Breast epithelium (tissue), 4 donors: ENCODE measurements around the gene SLC36A1. TPM values are rescaled to one million over a fixed set of nuclear protein-coding genes. Genes with fewer than 3 reads are reported as not detected.

Experiments
- DNase-seq, 2 donors: peaks; one replicate each; pipeline ENCODE4 v3.0.0-alpha.2; 2019; ENCODE audit warnings: low spot score in 2 of 2
- H3K27ac ChIP-seq, 2 donors: fragments of 200-600 bp; sonication (generic) in 1 of 2; one replicate each; pipeline ENCODE4 v1.5.1; 2016 to 2019; ENCODE audit warnings: mild to moderate bottlenecking in 1 of 2
- H3K27me3 ChIP-seq, 2 donors: fragments of 200-600 bp; sonication (generic) in 1 of 2; one replicate each; pipeline versions ENCODE4 v1.5.1 to v1.6.0; 2017 to 2019; ENCODE audit warnings: control low read depth in 1 of 2, mild to moderate bottlenecking in 1 of 2
- H3K36me3 ChIP-seq: fragments of 200-600 bp; one replicate; pipeline ENCODE4 v1.5.1; 2019
- H3K4me1 ChIP-seq, 2 donors: fragments of 200-600 bp; sonication (generic); one replicate each; pipeline ENCODE4 v1.5.1; 2016 to 2019; ENCODE audit warnings: control low read depth in 1 of 2
- H3K4me3 ChIP-seq, 3 donors: fragments of 200-600 bp; sonication (generic); 1 replicate in 2 of 3; 2 replicates in 1 of 3; pipeline ENCODE4 v1.5.1; 2016 to 2019; ENCODE audit warnings: mild to moderate bottlenecking in 3 of 3, moderate library complexity in 2 of 3
- H3K9me3 ChIP-seq, 2 donors: fragments of 200-600 bp; sonication (generic) in 1 of 2; one replicate each; pipeline ENCODE4 v1.5.1; 2016 to 2019; ENCODE audit warnings: control low read depth in 1 of 2
- CTCF ChIP-seq, 3 donors: fragments of 450-650 bp; IDR thresholded peaks; one replicate each; pipeline ENCODE4 v1.5.1; 2016 to 2017; ENCODE audit warnings: antibody characterized with exemption in 3 of 3, mild to moderate bottlenecking in 3 of 3, moderate library complexity in 3 of 3
- POLR2A ChIP-seq: fragments of 450-650 bp; IDR thresholded peaks from one replicate; pipeline ENCODE4 v1.6.1; 2016; ENCODE audit warnings: antibody characterized with exemption, mild to moderate bottlenecking, moderate library complexity
- POLR2AphosphoS5 ChIP-seq, 3 donors: sonication (generic); formaldehyde crosslinking; IDR thresholded peaks; one replicate each; pipeline ENCODE4 v1.6.1; 2017; ENCODE audit warnings: antibody characterized with exemption in 3 of 3
- intact Hi-C: fragments of 100-400 bp; cut with DNase I; formaldehyde crosslinking; loops from one replicate; pipeline ENCODE4 v1.15.1; 2023; ENCODE audit warnings: low total_unique reads
- total RNA-seq, 3 donors: library from RNA; depleted of rRNA; stranded (reverse); fragments of >200 nt; gene quantifications; one replicate each; pipeline ENCODE4 v1.1.0, GENCODE V29; 2016

The SLC36A1 gene
- total RNA-seq, 3 donors from 2014 or later, result 10.8 to 14.1 (median 11.4) TPM

GRCh38 chr5:151493665-151494064 is 46.3 kb downstream of the SLC36A1 start:
- no peak for TF ChIP-seq POLR2AphosphoS5 (IDR thresholded peaks at IDR 0.05)
- no peak for TF ChIP-seq CTCF (IDR thresholded peaks at IDR 0.05)
- no peak for TF ChIP-seq POLR2A
- Histone ChIP-seq H3K4me1 (no peaks in the 10 kb centered on the region), H3K4me3 (no peak overlapping the region), H3K36me3 (no peaks in the 10 kb centered on the region), H3K27ac (peak overlapping the region in 1 of 2 donors; percentile 23), H3K27me3 (no peaks in the 10 kb centered on the region), H3K9me3 (no peaks in the 10 kb centered on the region)
- DNase-seq, result no peak
- intact Hi-C loops, result loop anchor here (10.0 kb wide), 1 partner anchor 49 kb away; the partner anchor contains the start of gene SLC36A1

GRCh38 chr5:151495320-151495719 is 47.9 kb downstream of the SLC36A1 start:
- Histone ChIP-seq H3K27me3 (no peaks in the 10 kb centered on the region), H3K9me3 (no peaks in the 10 kb centered on the region), H3K36me3 (no peaks in the 10 kb centered on the region), H3K4me3 (no peak overlapping the region), H3K27ac (no peak overlapping the region), H3K4me1 (no peaks in the 10 kb centered on the region)
- TF ChIP-seq POLR2A (no peak), POLR2AphosphoS5 (IDR thresholded peaks at IDR 0.05) (no peak), CTCF (IDR thresholded peaks at IDR 0.05) (no peak)
- DNase-seq, result no peak
- intact Hi-C loops, result loop anchor here (10.0 kb wide), 1 partner anchor 51 kb away; the partner anchor contains the start of gene SLC36A1

- H3K4me1 ChIP-seq, result no peaks in the 10 kb centered on the region
- no peak overlapping the region for H3K4me3 ChIP-seq
- no peaks in the 10 kb centered on the region for H3K9me3 ChIP-seq
- intact Hi-C loops, result loop anchor here (10.0 kb wide), 1 partner anchor 51 kb away; the partner anchor contains the start of gene SLC36A1
- no peak overlapping the region for H3K27ac ChIP-seq
- no peak for DNase-seq
- no peaks in the 10 kb centered on the region for H3K36me3 ChIP-seq
- H3K27me3 ChIP-seq, result no peaks in the 10 kb centered on the region
- TF ChIP-seq POLR2A (no peak), CTCF (IDR thresholded peaks at IDR 0.05) (no peak), POLR2AphosphoS5 (IDR thresholded peaks at IDR 0.05) (no peak)
Measured at GRCh38 chr5:151496041-151496484, 48.7 kb downstream of the SLC36A1 start.

GRCh38 chr5:151497391-151498002 is 50.1 kb downstream of the SLC36A1 start:
- no peak for DNase-seq
- no peaks in the 10 kb centered on the region for H3K4me1 ChIP-seq
- intact Hi-C loops, result loop anchor here (10.0 kb wide), 1 partner anchor 53 kb away; the partner anchor contains the start of gene SLC36A1
- H3K9me3 ChIP-seq, result no peaks in the 10 kb centered on the region
- no peaks in the 10 kb centered on the region for H3K36me3 ChIP-seq
- TF ChIP-seq POLR2A (no peak), CTCF (IDR thresholded peaks at IDR 0.05) (no peak), POLR2AphosphoS5 (IDR thresholded peaks at IDR 0.05) (no peak)
- H3K27me3 ChIP-seq, result no peaks in the 10 kb centered on the region
- no peak overlapping the region for H3K27ac ChIP-seq
- H3K4me3 ChIP-seq, result no peak overlapping the region

GRCh38 chr5:151498395-151499155 is 51.2 kb downstream of the SLC36A1 start:
- Histone ChIP-seq H3K4me1 (no peaks in the 10 kb centered on the region), H3K36me3 (no peaks in the 10 kb centered on the region), H3K27me3 (no peaks in the 10 kb centered on the region), H3K4me3 (no peak overlapping the region), H3K9me3 (no peaks in the 10 kb centered on the region), H3K27ac (no peak overlapping the region)
- TF ChIP-seq POLR2AphosphoS5 (IDR thresholded peaks at IDR 0.05) (no peak), CTCF (IDR thresholded peaks at IDR 0.05) (no peak), POLR2A (no peak)
- no peak for DNase-seq
- intact Hi-C loops, result loop anchor here (10.0 kb wide), 1 partner anchor 54 kb away; the partner anchor contains the start of gene SLC36A1
